DMS153 (cell line): ENCODE results near the gene RBM20.

ENCODE experiments used
- DNase-seq: peaks from one replicate; lab custom pipeline; 2025; lab: John Stamatoyannopoulos, UW

Gene RBM20

DNA sequence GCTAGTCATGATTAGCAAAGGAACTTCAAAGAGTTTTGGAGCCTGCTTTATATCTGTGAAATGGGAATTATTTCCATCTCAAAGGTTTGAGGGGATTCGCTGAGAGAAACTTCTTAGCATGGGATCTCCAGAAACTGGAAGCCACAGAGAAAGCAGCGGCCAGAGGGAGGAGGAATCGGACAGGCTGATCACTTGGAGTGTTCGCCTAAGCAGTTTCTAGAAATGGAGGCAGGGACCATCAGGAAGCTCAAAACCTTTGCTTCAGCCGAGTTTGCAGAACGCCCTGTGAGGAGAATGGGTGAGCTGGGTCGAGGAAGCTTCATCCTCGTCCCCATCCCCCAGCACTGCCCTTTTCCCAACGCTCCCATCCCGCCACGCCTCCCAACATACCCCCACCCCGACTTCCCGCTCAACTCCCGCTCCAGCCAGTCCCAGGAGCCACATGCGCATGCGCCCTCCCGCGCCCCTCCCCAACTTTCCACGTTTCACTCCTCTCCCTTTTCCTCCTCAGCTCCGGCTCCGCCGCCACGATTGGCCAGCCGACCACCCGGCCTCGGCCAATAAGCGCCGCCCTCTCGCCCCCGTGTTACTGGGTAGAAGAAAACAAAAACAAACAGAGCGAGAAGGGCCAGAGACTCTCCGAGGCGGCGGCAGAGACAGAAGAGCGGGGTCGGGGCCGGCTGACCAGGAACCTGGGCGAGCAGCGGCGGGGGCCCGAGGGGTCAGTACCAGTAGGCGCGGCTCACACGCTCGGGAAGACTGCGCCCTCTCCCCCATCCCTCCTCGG, 227.4 kb downstream of the RBM20 start, which contains the start of gene PDCD4:
Gene PDCD4, plus strand, starts transcription at position 631 of the 787 bp plus-strand sequence. CDS start 4,100 bp downstream, outside the sequence.
- peak; percentile 98 for DNase-seq

DNA sequence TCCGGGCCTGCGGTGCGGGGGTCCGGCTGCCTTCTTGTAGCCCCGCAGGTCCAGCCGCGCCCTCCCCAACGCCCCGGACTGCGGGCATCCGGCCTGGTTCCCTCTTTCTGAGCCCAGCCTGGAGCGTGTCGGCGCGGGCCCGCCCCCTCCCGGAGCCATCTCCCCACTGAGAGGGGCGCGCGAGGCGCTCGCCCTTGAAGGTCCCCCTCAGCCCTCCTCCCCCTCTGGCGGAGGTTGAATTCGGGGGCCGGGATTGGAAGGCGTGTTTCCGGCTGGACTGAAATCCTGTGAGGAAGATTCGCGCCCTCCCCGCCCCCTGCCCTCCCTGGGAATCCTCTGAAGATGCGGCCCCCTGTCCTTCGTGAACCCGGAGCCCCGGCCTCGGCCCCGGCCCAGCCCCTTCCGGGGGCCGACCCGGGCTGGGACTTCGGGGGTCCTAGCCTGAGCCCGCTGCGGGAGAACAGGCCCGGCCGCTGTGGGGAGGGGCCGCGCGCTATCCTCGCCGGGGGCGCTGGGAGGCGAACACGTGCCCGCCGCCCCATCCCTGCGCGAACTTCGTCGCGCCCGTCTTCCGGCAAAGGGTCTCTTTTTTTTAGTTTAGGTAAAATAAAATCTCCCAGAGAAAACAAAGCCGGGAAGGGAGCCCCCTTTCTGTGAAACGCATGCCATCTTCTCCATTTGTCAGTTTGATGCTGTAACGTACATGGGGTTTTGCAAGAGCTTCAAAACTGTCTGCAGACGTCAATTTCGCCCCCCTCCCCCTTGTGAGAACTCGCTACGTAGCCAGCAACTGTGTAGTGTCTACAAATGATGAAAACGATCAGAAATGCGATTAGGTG, 228.2 kb downstream of the RBM20 start:
- DNase-seq = peak; percentile 18

DNA sequence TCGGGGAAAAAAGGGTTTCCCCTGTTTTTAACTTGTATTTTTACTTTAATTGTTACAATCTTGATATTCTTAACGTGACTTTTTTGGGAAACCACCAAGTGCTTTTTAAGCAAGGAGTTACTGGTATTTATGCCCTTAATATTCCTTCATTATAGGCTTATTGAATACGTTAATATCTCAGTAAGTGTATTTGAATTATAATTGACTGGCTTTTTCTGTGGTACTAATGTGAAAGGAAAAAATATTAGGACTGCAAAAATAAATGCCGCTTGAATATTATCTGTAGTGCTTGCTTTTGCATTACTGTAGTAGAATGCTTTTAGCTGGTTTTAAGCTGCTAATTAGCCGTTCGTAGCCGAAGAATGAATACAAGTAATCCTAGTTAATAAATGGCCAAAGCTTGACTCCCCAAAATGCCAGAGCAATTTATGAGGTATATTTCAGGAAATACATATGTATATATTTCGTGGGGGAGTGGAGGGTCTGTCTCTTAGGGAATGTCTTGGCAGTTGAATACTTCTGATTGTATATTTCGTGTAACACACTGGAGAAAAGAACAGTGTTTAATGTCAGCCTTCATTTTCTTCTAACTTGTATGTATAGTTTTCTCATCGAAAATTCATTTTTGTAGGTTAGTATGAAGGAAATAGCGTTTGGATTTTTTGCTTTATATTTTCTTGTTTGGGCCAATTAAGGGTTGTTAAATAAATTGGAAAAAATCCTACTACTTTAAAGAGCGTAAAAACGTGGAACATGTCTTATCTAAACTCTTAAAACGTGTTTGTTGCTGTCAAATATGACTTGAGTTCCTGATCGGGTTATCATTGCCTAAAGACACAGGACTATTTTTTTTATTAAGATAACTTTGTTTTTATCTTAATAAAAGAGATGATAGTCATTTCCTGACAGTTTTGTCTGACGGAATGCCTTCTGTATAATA, 229.1 kb downstream of the RBM20 start:
- DNase-seq = no peak

DNA sequence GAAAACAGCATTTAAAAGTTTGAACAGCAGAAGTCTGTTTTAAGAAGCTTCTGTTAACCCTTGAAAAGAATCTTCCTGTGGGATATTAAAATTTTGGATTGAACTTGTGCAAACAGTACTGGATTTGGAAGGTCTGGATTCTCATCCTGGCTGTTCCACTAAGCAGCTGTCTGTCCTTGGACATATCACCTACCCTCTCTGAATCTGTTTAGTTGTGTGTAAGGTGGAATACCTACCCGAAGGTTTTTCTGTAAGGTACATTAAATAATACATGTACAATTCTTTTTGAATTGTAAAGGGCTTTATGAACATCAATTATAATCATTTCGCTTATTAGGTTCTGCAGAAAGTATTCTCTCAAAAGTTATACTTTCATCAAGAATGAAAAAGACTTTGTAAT, 229.8 kb downstream of the RBM20 start:
- no peak for DNase-seq

DNA sequence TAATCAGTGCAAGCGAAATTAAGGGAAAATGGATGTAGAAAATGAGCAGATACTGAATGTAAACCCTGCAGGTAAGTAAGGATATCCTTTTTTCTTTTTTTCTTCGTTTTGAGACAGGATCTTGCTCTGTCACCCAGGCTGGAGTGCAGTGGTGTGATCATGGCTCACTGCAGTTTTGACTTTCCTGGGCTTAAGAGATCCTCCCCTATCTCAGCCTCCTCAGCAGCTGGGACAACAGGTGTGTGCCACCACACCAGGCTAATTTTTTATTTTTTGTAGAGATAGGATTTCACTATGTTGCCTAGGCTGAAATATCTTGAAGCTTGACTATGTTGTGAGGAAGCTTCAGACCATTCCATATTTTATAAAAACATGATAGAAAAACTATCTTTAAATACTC, 231.9 kb downstream of the RBM20 start:
- no peak for DNase-seq

DNA sequence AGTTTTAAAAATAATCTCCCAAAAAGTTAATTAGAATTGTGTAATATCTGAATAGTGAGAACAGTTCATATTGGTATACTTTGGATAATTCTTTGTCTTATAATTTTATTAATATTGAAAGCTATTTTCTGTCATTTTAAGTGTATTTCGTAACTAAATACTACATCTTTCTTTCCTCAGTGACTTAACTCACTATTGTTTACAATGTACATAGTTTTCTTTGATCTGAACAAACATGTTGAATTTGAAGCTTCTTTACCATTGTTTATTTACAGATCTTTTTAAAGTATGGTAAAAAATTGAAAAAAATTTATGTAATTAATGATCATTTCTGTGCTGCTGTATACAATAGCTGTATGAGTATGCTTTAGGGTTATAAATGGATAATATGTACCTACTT, 232.7 kb downstream of the RBM20 start:
- DNase-seq = no peak

DNA sequence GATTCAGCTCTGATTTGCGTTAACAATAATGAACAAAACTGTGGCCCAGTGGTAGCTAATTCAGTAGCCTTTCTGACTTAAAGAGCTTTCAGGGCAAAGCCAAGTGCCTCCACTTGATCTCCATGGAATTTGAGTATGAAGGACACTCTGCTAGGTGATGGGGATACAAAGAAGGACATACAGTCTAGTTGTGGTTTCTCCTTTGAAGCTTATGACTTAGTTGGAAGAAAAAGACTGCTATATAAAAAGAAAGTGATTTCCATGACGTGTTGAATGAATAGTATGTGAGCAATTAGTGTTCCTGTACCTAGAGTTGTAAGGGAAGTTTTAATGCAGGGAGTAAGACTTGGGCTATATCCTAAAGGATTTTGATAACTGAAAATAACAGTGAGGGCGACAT, 235.9 kb downstream of the RBM20 start:
- DNase-seq = no peak

DNA sequence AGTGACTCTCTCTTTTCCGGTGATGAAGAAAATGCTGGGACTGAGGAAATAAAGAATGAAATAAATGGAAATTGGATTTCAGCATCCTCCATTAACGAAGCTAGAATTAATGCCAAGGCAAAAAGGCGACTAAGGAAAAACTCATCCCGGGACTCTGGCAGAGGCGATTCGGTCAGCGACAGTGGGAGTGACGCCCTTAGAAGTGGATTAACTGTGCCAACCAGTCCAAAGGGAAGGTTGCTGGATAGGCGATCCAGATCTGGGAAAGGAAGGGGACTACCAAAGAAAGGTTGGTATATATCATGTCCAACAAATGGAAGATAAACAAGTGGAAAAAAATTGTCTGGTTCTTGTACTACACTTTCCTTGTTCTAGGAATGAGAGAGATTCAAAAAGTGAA, 237.1 kb downstream of the RBM20 start:
- no peak for DNase-seq

DNA sequence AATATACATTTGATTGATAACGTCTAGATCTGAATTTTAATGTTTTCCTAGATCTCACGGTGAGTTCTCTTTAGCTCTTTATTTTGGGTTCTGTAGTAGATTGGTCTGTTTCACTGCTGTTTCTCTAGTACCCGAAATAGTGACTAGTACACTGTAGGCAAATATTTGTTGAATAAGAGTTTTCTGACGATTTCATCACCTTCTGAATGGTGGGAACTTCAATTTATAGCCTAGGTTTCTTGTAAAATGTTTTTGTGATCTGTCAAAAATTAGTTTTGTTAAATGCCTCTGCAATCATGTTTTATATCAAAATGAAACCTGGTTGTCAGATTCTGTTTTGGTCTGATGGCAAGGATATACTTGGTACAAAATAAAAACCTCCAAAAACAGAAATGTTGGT, 237.8 kb downstream of the RBM20 start:
- DNase-seq = no peak

DNA sequence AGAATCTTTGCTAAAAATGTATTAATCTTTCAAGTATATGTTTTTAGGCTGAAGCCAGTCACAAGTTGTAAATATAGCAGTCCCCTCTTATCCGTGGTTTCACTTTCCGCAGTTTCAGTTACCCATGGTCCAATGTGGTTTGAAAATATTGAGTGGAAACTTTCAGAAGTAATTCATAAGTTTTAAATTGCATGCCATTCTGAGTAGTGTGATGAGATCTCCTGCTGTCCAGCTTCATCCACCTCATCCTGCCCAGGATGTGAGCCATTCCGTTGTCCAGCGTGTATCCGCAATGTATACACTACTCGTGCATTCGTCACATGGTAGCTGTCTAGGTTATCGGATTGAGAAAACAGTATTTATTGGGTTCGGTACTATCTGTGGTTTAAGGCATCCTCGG, 239.8 kb downstream of the RBM20 start:
- no peak for DNase-seq

DNA sequence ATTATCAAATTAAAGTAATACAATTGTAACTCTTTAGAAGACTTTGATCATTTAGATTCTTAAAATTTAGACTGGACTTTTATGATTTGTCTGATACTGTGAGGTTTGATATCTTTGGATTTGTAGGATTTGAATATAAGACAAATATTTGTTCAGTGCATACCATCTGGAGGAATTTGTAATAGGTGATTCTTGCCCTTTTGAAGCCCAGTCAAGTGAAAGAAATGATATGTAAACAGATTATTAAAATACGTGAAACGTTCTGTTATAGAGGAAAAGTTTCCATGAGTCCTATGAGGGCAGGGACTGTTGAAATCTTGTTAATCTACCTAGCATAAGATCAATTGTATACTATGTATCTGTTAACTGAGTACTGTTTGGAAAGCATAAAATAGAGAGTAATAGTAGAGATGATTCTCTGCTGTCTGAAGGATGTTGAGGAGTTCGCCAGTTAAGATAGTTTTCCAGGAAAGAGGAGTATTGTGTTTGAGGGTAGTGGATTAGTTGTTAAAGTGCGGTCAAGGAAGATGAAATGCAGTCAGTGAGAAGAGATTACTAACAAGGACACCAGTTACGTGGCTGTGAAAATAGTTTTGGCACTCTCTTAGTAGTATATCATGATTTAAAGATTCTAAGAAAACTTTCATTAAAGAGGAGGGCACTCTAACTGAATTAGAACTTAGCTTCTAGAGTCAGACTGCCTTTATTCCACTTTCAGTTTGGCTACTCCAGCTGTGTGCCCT, 242.0 kb downstream of the RBM20 start:
- DNase-seq = no peak

DNA sequence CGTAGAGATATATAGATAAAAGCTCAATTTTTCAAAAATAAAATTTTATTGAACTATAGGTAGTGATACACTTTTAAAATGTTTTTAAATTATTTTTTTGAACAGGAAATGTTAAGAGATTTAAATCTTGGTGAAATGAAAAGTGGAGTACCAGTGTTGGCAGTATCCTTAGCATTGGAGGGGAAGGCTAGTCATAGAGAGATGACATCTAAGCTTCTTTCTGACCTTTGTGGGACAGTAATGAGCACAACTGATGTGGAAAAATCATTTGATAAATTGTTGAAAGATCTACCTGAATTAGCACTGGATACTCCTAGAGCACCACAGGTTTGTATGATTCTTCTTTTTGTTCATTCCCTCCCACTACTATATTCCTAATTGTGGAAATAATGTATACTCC, 243.4 kb downstream of the RBM20 start:
- DNase-seq = no peak
